ENCODE data around the gene SPATS2.
"Not testable (repeated sequence)": the region's sequence is repeated elsewhere in the genome, so short reads cannot be mapped to it uniquely, and the experiment has no call there.

SPATS2 gene

DNA sequence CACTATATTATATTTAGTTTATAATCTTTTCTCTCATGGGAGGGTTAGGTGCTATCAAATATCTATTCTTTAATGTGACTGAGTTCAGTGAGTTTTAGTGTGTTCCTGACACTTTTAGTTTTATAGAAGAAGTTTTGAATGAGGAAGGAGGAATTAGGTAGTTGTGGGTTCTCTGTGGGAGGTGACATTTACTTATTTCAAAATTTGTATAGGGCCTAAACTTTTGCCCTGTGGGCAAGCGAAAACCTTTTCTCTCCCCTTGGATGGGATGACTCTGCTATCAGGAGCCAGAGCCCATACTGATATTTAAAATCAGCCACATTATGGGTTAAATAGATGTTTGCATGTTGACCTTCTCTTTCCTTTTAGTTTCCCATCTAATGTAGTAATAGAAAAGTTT, 43.6 kb downstream of the SPATS2 start:
- no peak for DNase-seq (ENCODE audit: low spot score)

DNA sequence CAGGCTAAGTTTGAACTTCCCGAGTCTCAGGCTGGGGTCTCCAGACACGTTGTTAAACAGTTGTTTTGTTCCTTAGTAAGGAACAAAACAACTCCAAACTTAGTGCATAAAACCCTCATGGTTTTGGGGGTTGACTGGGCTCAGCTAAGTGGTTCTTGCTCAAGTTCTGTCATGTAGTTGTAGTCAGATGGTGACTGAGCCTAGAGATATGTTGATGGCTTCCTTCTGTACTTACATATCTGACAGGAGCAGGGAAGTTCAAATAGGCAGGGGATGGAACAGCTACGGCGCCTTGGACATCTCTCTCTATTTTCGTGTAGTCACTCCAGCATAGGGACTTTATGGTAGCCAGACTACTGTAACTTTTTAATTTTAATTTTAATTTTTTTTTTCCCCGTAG, 45.7 kb downstream of the SPATS2 start:
- DNase-seq (ENCODE audit: low spot score), result no peak

DNA sequence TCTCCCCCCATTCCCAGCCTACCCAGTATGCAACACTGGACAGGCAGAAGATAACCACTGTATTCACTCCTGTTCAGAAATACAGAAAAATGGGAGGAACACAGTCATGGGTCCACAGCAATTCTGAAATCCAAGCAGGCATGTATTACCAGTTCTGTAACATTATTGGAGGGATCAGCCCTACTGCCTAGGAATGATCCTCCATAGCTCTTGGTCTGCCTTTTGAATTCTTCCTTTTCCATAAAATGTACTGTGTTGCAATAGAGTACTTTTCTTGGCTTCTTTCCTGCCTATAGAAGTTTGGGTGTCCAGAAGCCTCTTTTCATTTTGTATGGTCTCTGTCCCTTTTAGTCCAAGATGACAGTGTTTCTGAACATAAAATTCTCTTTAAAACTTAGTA, 46.5 kb downstream of the SPATS2 start:
- DNase-seq (ENCODE audit: low spot score), result no peak

DNA sequence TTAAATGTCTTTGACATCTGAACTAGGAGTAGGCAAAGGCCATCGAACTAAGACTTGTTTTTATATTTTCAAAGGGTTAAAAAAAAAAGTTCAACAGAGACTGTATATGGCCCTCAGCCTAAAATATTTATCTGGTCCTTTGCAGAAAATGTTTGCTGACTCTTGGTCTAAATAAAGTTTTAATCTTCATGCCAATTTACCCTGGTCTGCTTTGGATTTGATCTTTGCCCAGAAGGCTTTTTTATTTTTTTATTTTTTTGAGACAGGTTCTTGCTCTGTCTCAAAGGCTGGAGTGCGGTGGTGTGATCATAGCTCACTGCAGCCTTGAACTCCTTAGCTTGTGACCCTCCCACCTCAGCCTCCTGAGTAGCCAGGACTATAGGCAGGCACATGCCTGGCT, 47.1 kb downstream of the SPATS2 start:
- DNase-seq (ENCODE audit: low spot score), result no peak

DNA sequence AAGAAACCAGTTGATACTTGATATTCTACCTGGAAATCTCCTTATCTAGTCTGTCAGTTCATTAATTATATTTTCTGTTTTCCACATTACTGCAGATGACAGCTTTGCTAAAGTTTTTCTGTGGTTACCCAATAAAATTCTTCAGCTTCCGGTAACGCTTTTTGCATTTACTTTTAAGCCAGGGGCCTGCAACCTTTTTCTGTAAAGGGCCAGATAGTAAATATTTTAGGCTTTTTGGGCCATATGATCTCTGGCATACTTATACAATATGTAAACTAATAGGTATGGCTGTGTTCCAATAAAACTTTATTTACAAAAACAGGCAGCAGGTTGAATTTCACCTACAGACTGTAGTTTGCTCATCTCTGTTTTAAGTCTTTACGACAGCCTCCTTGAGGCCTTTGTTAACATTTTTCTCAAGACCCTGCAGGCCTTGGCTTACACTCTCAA, 48.3 kb downstream of the SPATS2 start:
- DNase-seq (ENCODE audit: low spot score), result no peak

DNA sequence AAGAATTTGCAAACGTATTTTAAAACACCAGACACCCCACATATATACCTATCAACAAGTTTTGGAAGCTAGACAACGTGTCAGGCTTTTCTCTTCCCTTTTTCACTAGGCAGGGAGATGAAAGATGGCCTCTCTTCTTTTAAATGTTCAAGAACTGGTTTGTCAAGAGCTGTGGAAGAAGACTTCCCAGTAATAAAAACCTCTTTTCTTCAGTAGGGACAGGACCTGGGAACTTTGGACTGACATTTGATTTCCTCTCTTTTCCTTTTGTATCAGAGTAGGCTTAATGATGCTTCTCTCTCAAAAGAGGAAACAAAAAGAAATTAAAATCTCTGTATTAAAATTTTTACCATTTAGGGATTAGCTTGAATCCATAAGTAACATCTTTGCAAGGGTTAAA, 49.6 kb downstream of the SPATS2 start:
- no peak for DNase-seq (ENCODE audit: low spot score)

DNA sequence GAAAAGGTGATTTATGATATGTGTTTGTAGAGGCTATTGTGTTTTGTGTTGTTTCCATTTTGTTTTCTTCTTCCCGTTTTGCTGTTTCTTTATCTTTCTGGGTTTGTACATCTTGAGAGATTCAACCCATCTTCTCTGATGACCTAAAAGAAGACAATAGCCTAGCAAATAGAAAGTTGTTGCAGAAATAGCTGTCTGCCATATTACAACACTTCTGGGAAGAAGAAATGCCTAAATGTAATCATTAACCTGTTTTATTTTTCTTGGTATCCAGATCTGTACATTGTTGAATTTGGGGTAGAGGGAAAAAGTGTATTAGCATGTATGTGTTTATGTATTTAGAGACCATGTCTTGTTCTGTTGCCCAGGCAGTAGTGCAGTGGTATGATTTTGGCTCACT, 50.3 kb downstream of the SPATS2 start:
- no peak for DNase-seq (ENCODE audit: low spot score)

DNA sequence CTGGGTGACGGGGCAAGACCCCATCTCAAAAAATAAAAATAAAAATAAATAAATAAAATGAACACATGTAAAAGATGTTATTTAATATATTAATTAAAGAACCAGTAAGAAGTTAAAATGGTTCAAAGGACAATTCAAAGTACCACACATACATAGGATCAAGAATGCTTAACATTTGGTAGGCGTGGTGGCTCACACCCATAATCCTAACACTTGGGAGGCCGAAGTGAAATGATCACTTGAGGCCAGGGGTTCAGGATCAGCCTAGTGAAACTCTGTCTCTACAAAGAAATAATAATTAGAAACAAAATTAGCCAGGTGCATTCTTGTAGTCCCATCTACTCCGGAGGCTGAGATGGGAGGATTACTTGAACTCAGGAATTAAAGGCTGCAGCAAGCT, 53.3 kb downstream of the SPATS2 start:
- DNase-seq (ENCODE audit: low spot score), result no peak

DNA sequence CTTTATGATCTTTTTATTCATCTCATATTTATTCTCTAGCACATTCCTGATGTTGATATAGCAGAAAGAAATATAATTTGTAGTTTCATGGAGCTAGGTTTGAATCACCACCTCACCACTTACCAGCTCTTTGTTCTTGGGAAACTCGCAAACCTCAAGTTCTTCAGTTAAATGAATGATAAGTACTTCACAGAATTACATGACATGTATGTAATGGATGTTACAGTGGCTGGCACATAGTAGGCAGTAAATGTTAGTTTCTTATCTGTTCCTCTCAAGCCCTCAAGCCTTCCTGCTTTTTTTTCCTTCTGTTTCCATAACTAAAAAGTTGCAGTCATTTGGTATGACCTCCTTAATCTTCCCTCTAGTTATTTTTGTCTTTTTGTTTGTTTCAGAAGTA, 54.9 kb downstream of the SPATS2 start:
- DNase-seq (ENCODE audit: low spot score), result no peak

DNA sequence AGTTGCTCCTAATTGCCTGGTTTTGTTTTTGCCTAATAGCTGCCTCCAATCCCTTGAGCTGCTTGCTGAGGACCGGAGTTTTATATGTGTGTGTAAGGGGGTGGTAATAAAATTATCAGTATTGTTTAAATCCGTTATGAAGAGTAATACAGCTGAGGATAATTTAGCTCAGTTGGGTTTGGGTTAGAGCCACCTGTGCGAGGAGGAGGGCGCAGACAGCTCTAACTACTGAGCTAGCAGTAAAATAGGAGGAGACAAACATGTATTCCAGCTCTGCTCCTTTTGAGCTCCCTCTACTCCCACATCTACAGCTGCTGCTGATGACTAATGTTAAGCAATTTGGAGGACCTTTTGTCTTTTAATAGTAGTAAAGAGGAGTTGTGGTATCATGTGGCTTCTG, 61.5 kb downstream of the SPATS2 start:
- peak; percentile 42 for DNase-seq (ENCODE audit: low spot score)

DNA sequence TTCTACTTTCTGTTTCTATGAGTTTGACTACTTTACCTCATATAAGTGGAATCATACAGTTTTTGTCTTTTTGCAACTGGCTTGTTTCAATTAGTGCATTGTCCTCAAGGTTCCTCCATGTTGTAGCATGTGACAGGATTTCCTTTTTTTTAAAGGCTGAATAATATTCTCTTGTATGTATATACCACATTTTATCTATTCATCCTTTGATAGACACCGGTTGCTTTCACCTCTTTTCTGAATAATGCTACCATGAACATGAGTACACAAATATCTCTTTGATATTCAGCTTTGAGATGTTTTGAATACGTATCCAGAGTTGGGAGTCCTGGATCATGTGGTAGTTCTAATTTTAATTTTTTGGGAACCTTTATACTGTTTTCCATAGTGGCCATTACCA, 65.4 kb downstream of the SPATS2 start:
- DNase-seq (ENCODE audit: low spot score), result no peak

DNA sequence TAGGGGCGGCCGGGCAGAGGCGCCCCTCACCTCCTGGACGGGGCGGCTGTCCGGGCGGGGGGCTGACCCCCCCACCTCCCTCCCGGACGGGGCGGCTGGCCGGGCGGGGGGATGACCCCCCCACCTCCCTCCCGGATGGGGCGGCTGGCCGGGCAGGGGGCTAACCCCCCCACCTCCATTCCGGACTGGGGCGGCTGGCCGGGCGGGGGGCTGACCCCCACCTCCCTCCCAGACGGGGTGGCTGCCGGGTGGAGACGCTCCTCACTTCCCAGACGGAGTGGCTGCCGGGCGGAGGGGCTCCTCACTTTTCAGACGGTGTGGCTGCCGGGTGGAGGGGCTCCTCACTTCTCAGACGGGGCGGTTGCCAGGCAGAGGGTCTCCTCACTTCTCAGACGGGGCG, 69.5 kb downstream of the SPATS2 start:
- not testable (repeated sequence) for DNase-seq (ENCODE audit: low spot score)

DNA sequence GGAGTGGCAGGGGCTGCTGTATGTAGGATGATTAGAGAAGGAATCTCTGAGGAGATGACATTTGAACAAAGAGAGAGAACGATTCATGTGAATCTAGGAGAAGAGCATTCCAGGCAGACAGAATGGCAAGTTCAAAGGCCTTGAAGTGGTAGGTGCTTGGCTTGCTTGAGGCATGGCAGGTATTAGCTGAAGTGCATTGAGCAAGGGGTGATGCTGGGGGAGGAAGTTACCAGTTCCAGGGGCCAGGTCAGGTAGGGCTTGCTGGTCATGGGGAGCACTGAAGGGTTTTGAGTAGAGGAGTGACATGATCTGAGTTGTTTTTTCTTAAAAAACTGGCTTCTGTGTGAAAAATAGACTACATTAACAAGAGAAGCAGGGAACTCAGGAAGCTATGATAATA, 71.8 kb downstream of the SPATS2 start:
- no peak for DNase-seq (ENCODE audit: low spot score)

DNA sequence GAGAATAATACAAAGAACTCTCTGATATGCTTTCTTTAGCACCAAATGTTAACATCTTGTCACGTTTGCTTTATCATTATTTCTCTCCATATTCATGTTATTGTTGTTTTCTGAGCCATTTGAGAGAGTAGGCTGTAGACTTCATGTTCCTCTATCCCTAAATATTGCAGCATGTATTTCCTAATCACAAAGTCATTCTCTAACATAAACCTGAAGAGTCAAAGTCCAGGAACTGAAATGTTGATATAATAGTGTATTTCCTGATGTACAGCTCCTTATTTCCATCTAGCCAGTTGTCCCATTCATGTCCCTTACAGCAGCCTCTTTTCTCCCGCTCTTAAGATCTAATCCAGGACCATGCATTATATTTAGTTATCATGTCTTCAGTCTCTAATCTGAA, 72.8 kb downstream of the SPATS2 start:
- DNase-seq (ENCODE audit: low spot score), result no peak

DNA sequence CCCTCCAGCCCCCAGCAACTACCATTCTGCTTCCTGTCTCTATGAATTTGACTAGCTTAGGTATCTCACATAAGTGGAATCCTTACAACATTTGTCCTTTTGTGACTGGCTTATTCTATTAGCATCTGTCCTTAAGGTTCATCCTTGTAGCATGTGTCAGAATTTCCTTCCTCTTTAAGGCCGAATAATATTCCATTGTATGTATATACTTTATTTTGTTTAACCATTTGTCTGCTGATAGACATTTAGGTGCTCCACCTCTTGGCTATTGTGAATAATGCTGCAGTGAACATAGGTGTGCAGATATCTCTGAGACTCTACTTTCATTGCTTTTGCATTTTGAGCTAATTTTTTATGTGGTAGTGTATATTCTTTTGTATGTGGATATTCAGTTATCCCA, 75.7 kb downstream of the SPATS2 start:
- no peak for DNase-seq (ENCODE audit: low spot score)

DNA sequence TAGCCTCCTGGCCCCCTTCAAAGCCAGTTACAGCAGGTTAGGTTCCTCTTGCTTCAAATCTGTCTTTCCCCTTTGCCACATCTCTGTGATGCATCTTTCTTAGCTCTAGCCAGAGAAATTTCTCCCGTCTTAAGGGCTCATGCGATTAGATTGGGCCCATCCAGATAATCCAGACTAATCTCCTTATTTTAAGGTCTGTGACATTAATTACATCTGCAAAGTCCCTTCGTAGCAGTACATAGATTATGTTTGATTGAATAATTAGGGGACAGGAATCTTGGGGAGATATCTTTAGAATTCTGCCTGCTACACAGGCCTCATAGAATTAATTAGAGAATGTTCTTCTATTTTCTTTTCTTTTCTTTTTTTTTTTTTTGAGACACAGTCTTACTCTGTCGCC, 79.3 kb downstream of the SPATS2 start:
- DNase-seq (ENCODE audit: low spot score), result no peak

DNA sequence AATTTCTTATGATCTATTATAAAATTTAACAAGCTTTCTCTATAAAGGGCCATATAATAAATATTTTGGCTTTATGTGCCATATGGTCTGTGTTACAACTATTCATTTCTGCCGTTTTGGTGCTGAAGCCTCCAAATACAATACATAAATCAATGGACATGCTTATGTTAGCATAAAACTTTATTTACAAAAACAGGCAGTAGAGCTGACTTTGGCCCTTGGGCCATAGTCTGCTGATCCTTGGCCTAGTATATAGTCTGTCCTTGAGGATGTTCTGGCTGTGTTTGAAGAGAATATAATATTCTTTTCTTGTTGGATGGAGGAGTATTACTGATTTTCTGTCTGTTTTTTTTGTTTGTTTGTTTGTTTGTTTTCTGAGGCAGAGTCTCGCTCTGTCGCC, 81.6 kb downstream of the SPATS2 start:
- DNase-seq (ENCODE audit: low spot score), result no peak

DNA sequence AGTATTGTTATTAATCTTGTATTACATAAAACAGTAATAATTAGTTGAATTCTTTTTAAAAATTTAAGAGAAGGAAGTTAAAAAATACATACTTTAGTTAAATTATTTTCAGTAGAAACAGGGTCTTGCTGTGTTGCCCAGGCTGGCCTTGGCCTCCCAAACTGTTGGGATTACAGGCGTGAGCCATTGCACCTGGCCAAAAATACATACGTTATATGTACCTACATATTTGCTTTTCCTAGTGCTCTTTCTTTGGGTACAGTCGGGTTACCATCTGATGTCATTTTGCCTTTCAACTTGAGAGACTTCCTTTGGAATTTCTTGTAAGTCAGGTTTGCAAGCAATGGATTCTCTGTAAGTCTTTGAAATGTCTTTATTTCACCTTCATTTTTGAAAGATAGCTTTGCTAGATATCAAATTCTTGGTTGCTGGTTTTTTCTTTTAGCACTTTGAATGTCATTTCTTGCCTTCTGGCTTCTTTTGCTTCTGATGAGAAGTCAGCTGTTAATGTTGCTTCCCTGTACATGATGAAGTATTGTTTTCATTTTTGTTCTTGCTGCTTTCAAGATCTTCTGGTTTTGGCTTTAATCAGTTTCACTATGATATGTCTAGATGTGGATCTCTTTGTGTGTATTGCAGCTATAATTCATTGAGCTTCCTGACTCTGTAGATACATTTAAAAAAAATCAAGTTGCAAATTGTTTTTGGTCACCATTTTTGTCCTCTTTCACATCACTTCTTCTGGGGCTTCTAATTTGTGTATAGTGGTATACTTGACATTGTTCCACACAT, 84.4 kb downstream of the SPATS2 start:
- no peak for DNase-seq (ENCODE audit: low spot score)

DNA sequence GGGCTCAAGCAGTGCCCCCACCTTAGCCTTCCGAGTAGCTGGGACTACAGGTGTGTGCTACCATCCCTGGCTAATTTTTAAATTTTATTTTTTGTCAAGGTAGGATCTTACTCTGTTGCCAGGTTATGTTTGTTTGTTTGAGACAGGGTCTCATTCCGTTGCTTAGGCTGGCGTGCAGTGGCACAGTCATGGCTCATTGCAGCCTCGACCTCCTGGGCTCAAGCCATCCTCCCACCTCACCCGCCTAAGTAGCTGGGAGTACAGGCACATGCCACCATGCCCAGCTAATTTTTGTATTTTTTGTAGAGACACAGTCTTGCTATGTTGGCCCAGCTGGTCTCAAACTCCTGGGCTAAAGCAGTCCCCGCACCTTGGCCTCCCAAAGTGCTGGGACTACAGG, 88.2 kb downstream of the SPATS2 start:
- peak; percentile 12 for DNase-seq (ENCODE audit: low spot score)

DNA sequence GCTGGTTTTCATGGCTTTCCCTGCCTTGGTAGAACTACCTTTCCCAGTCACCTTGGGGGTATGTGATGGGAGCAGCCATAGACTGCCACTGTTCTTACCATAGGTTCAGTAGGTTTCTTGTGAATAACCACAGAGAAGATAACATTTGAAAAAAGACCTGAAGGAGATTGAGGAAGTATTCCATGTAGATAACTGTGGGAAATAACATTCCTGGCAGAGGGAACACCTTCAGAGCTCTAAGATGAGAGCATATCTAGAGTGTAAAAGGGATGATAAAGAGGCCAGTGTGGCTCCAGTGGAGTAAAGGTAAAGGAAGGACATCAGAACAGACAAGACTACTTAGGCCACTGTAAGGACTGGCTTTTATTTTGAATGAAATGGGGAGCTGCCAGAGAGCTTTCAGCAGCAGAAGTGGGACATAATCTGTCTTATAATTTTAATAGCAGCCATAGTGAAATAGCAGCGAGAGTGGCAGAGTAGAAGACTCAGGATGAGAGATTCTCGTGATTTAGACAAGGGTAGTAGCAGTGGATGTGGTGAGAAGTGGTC, 88.9 kb downstream of the SPATS2 start:
- DNase-seq (ENCODE audit: low spot score), result no peak

DNA sequence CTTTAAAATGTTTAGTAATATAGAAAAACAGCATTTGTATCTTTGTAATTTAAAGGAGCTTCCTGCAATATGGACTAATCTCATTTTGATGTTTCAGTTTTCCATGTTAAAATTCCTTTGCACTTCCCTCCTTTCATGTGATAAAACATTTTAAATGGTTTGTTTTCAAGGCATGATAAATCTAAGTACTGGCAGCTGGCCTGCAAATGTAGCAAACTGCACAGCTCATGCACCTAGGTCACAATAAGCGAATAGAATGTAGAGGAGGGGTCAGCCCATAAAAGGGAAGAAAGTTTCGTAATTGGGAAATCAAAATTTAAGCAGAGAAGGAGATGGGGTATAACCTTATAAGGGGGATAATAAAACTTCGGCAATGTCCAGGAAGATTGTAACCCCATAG, 91.6 kb downstream of the SPATS2 start:
- DNase-seq (ENCODE audit: low spot score), result no peak

DNA sequence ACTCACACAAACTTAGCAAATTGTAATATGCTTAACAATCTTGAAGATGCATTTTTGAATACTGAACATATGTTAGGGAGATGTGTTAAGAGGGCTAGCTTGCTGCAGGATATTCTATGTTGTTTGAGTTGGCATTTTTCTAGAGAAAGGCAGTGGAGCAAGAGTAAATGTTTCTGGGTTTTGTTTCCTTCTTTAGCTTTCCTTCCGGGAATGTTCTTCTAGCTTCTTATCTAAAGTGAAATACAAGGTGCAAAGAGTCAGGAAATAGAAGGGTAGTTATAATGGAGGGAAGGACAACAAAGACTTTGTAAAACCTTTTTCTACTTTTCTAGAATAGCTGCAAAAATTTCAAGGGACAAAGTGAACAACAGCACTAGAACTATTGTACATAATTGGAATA, 94.0 kb downstream of the SPATS2 start:
- no peak for DNase-seq (ENCODE audit: low spot score)

DNA sequence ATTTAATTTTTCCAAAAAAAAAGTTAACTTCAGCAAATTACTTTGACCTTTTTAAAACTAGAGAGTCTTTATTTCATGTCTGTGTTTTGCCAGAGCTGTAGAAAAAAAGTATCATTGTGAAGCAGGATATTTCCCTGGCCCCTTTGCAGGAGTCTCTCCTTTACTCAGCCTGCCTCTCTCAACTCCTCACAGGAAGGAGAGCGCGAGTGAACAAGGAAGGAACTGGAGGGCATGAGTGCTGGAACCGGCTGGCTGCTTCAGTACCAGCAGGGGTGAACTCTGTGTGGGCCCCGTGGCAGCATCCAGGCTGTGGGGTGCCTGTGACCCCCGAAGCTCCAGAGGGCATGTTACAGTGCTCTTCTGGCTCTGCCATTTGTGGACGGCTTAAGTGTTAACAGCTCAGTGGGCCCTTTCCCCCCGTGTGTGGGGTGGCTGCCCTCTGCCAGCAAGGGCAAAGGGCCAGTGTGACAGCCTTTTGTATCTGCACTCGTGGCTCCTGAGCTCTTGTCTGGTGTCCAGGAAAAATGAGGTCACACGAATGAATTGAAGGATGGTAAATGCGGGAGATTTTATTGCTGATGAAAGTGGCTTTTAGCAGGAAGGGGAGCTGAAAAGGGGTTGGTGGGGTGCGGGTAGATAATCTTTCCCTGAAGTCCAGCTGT, 95.0 kb downstream of the SPATS2 start:
- no peak for DNase-seq (ENCODE audit: low spot score)

DNA sequence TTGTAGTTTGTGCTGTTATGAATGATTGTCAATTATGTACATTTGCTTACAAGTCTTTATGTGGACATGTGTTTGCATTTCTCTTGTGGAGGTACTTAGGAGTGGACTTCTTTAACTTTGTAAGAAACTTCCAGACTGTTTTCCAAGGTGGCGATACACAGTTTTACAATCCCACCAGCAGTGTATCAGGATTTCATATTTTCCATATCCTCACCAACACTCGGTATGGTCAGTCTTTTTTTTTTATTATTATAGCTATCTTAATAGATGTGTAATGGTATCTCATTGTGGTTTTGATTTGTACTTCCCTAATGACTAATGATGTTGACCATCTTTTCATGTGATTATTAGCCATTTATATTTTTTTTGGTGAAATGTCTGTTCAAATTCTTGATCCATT, 97.9 kb downstream of the SPATS2 start:
- DNase-seq (ENCODE audit: low spot score), result no peak

All from kidney tubule cell (primary cell).